OCI-LY7 (cell line): ENCODE measurements around the gene ANK3. TPM values are rescaled to one million over a fixed set of nuclear protein-coding genes. Genes with fewer than 3 reads are reported as not detected.

Experiments
- BruUV-seq: library from RNA; stranded (reverse); fragments of 400-500 nt; replicated peaks from 2 replicates; lab custom pipeline; 2021; lab: Mats Ljungman, UMichigan
- CTCF ChIA-PET: fragments of 300-600 bp; sonication (Branson Sonifier 250); formaldehyde crosslinking; loops from one replicate; lab custom pipeline; 2022; ENCODE audit warnings: antibody characterized with exemption; ENCODE audit not compliant: unreplicated experiment; lab: Charles Lee
- POLR2A ChIA-PET: fragments of 300-600 bp; sonication (Branson Sonifier 250); formaldehyde crosslinking; loops from one replicate; lab custom pipeline; 2022; ENCODE audit warnings: antibody characterized with exemption; lab: Charles Lee
- DNase-seq: peaks from one replicate; pipeline ENCODE4 v3.0.0-alpha.2; 2015; ENCODE audit warnings: low spot score
- H2AFZ ChIP-seq: fragments of 200-600 bp; sonication (generic), shearing (Covaris generic); 2 replicates; pipeline ENCODE4 v1.6.1; 2014; ENCODE audit warnings: mild to moderate bottlenecking, antibody characterized with exemption, low read length, moderate library complexity
- H3K27ac ChIP-seq: fragments of 200-600 bp; sonication (generic); 2 replicates; pipeline ENCODE4 v1.5.1; 2014; ENCODE audit warnings: mixed run types, low read depth, mild to moderate bottlenecking, moderate library complexity, low read length, inconsistent platforms; ENCODE audit not compliant: poor library complexity, severe bottlenecking
- H3K36me3 ChIP-seq: fragments of 200-600 bp; sonication (generic); 2 replicates; pipeline ENCODE4 v1.6.1; 2014; ENCODE audit warnings: mild to moderate bottlenecking, antibody characterized with exemption, low read length, moderate library complexity, mixed read lengths; ENCODE audit not compliant: insufficient read depth
- H3K4me1 ChIP-seq: fragments of 200-600 bp; sonication (generic); 2 replicates; pipeline ENCODE4 v1.5.1; 2014; ENCODE audit warnings: mild to moderate bottlenecking, low read length; ENCODE audit not compliant: insufficient read depth, poor library complexity, severe bottlenecking
- H3K4me2 ChIP-seq: fragments of 200-600 bp; sonication (generic); 2 replicates; pipeline ENCODE4 v1.6.1; 2014; ENCODE audit warnings: mild to moderate bottlenecking, low read length
- H3K4me3 ChIP-seq: fragments of 200-600 bp; sonication (generic); 2 replicates; pipeline ENCODE4 v1.5.1; 2014; ENCODE audit warnings: mild to moderate bottlenecking, low read depth, low read length; ENCODE audit not compliant: poor library complexity, severe bottlenecking
- H3K79me2 ChIP-seq: fragments of 200-600 bp; sonication (generic); 2 replicates; pipeline ENCODE4 v1.6.1; 2016; ENCODE audit warnings: low read depth, mild to moderate bottlenecking, low read length, moderate library complexity, mixed read lengths; ENCODE audit not compliant: insufficient read depth
- H3K9me2 ChIP-seq: fragments of 200-600 bp; sonication (generic); 2 replicates; pipeline ENCODE4 v1.6.1; 2016; ENCODE audit warnings: mild to moderate bottlenecking, low read length, mixed read lengths; ENCODE audit not compliant: insufficient read depth
- H3K9me3 ChIP-seq: fragments of 200-600 bp; sonication (generic); 2 replicates; pipeline ENCODE4 v1.6.1; 2014; ENCODE audit warnings: mild to moderate bottlenecking, mixed run types, low read length, mixed read lengths
- H4K20me1 ChIP-seq: fragments of 200-600 bp; sonication (generic); 2 replicates; pipeline ENCODE4 v1.6.1; 2014; ENCODE audit warnings: mild to moderate bottlenecking, antibody characterized with exemption, low read length, moderate library complexity, mixed read lengths; ENCODE audit not compliant: insufficient read depth
- CTCF ChIP-seq: fragments of 200-600 bp; sonication (generic); conservative IDR thresholded peaks from 2 replicates; pipeline ENCODE4 v1.5.1; 2014; ENCODE audit warnings: mild to moderate bottlenecking, antibody characterized with exemption, low read length, moderate library complexity, mixed read lengths
- EZH2phosphoT487 ChIP-seq: fragments of 200-600 bp; sonication (generic); IDR thresholded peaks from 2 replicates; pipeline ENCODE4 v1.6.1; 2018; ENCODE audit warnings: low read depth, borderline replicate concordance, mild to moderate bottlenecking, mixed run types, antibody characterized with exemption, low read length, moderate library complexity, mixed read lengths
- intact Hi-C: fragments of 100-400 bp; cut with micrococcal nuclease; formaldehyde crosslinking; loops from one replicate; pipeline ENCODE4 v1.10.0; 2022; ENCODE audit not compliant: unreplicated experiment
- total RNA-seq, 2 experiments: library from RNA; depleted of rRNA in 1 of 2; stranded (reverse); fragments of >200 nt in 1 of 2; shearing (Covaris generic) in 1 of 2; gene quantifications; 2 replicates each; pipeline ENCODE4 v1.2.3, GENCODE V29; 2014 to 2022

ANK3 gene
- total RNA-seq, 2 experiments from 2014 or later, result 0.13 to 0.49 TPM

GRCh38 chr10:60332371-60332770, 57.3 kb downstream of the ANK3 start:
- TF ChIP-seq EZH2phosphoT487 (no peak), CTCF (no peak)
- H3K4me2 ChIP-seq, result no peak overlapping the region
- H3K9me2 ChIP-seq, result no peaks in the 10 kb centered on the region
- H3K4me1 ChIP-seq, result no peaks in the 10 kb centered on the region
- intact Hi-C loops, result no loop called here
- no peak for DNase-seq
- no peak overlapping the region for H3K27ac ChIP-seq
- no peak overlapping the region for H2AFZ ChIP-seq
- no peaks in the 10 kb centered on the region for H3K79me2 ChIP-seq
- H3K9me3 ChIP-seq, result no peaks in the 10 kb centered on the region
- H3K36me3 ChIP-seq, result no peaks in the 10 kb centered on the region
- CTCF ChIA-PET, result no interaction called here
- no peaks in the 10 kb centered on the region for H4K20me1 ChIP-seq
- POLR2A ChIA-PET, result no interaction called here
- BruUV-seq, result no TSS peak
- no peak overlapping the region for H3K4me3 ChIP-seq

- TF ChIP-seq EZH2phosphoT487 (no peak), CTCF (no peak)
- no peaks in the 10 kb centered on the region for H3K36me3 ChIP-seq
- no peaks in the 10 kb centered on the region for H3K9me2 ChIP-seq
- no peaks in the 10 kb centered on the region for H3K4me1 ChIP-seq
- no peak overlapping the region for H3K27ac ChIP-seq
- intact Hi-C loops, result no loop called here
- H3K9me3 ChIP-seq, result no peaks in the 10 kb centered on the region
- no peaks in the 10 kb centered on the region for H4K20me1 ChIP-seq
- POLR2A ChIA-PET, result no interaction called here
- CTCF ChIA-PET, result no interaction called here
- BruUV-seq, result no TSS peak
- no peak overlapping the region for H3K4me3 ChIP-seq
- DNase-seq, result no peak
- no peak overlapping the region for H3K4me2 ChIP-seq
- H3K79me2 ChIP-seq, result no peaks in the 10 kb centered on the region
- H2AFZ ChIP-seq, result no peak overlapping the region
Observed at GRCh38 chr10:60331886-60332285, 57.8 kb downstream of the ANK3 start.

- Histone ChIP-seq H4K20me1 (no peaks in the 10 kb centered on the region), H3K4me3 (no peak overlapping the region), H3K4me2 (no peak overlapping the region), H3K36me3 (no peaks in the 10 kb centered on the region), H2AFZ (no peak overlapping the region), H3K9me3 (no peaks in the 10 kb centered on the region), H3K9me2 (no peaks in the 10 kb centered on the region), H3K4me1 (no peaks in the 10 kb centered on the region), H3K27ac (no peak overlapping the region), H3K79me2 (no peaks in the 10 kb centered on the region)
- ChIA-PET POLR2A (interaction anchor here (0.7 to 1.5 kb wide), 5 partner anchors 9 to 57 kb away, joined by 3 to 4 read pairs (median 3); no protein-coding TSS in a partner anchor), CTCF (no interaction called here)
- no peak for DNase-seq
- TF ChIP-seq EZH2phosphoT487, result no peak
- no peak for TF ChIP-seq CTCF
- no TSS peak for BruUV-seq
- intact Hi-C loops, result no loop called here
Observed at GRCh38 chr10:60323162-60323561, 66.5 kb downstream of the ANK3 start.
